ENCODE results near the gene DAND5. TPM values are rescaled to one million over a fixed set of nuclear protein-coding genes. Genes with fewer than 3 reads are reported as not detected.

DAND5 gene
- total and polyA plus RNA-seq, 9 of the 15 experiments (the other 6 are each of a cell fraction or from before 2014, with no cell fraction given) = 0.22 to 0.83 (median 0.60) TPM

DNA sequence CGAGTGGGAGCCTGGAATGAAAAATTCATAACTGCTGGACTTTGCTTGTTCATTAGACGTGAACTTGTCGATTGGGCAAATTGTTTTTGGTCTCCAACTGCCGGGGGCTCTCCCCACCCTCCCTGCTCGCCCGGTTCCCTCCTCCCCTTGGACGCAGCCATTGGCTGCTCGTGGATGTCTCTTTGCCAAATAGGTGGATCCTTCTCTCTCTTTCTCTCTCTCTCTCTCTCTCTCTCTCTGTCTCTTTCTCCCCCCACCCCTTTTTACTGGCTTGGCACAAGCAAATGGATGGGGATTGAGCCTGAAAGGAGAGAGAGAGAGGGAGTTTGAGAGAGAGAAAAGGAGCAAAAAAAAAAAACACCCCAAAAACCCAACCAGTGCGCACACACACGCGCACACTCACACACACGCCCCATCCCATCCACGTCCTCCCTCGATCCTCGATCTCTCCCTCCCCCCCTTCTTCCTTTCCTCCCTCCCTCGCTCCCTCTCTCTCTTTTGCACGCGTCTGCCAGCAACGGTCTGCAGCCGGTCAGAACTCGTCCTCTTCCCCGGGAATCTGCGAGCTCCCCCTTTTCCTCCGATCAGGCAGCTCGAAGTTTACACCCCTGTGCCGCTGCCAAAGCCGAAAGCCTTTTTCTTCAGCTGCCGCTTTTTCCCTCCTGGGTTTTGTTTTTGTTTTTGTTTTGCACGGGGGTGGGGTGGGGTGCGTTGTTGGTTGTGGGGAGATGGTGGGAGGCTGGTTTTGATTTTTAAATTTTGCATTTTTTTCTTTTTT is 53.7 kb downstream of the DAND5 start (continued):
- TF ChIP-seq, protein P1, sequence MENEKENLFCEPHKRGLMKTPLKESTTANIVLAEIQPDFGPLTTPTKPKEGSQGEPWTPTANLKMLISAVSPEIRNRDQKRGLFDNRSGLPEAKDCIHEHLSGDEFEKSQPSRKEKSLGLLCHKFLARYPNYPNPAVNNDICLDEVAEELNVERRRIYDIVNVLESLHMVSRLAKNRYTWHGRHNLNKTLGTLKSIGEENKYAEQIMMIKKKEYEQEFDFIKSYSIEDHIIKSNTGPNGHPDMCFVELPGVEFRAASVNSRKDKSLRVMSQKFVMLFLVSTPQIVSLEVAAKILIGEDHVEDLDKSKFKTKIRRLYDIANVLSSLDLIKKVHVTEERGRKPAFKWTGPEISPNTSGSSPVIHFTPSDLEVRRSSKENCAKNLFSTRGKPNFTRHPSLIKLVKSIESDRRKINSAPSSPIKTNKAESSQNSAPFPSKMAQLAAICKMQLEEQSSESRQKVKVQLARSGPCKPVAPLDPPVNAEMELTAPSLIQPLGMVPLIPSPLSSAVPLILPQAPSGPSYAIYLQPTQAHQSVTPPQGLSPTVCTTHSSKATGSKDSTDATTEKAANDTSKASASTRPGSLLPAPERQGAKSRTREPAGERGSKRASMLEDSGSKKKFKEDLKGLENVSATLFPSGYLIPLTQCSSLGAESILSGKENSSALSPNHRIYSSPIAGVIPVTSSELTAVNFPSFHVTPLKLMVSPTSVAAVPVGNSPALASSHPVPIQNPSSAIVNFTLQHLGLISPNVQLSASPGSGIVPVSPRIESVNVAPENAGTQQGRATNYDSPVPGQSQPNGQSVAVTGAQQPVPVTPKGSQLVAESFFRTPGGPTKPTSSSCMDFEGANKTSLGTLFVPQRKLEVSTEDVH (IDR thresholded peaks at IDR 0.05; ENCODE audit: low read depth, partially characterized antibody) = no peak
- TF ChIP-seq ZNF24 (IDR thresholded peaks at IDR 0.05) (no peak), ZKSCAN1 (IDR thresholded peaks at IDR 0.05; ENCODE audit: low read depth, low read length) (no peak), KLF13 (tag; IDR thresholded peaks at IDR 0.05; ENCODE audit: borderline replicate concordance, low read depth) (no peak), PCBP1 (IDR thresholded peaks at IDR 0.05; ENCODE audit: low read depth, low read length, poor library complexity, severe bottlenecking) (no peak), SMAD2 (IDR thresholded peaks at IDR 0.05; ENCODE audit: low read depth, low read length) (no peak), FOS (IDR thresholded peaks at IDR 0.05; ENCODE audit: extremely low read depth, insufficient read length) (no peak), NELFE (IDR thresholded peaks at IDR 0.05; ENCODE audit: insufficient read depth, insufficient read length) (no peak), ZNF696 (CRISPR knock-in tag; conservative IDR thresholded peaks at IDR 0.05) (no peak), TEAD2 (tag; IDR thresholded peaks at IDR 0.05) (no peak), LCOR (CRISPR knock-in tag; IDR thresholded peaks at IDR 0.05) (no peak), POLR2A (conservative IDR thresholded peaks at IDR 0.05) (no peak; the same call in 1 of the 2 replicates), SNIP1 (IDR thresholded peaks at IDR 0.05; ENCODE audit: low read depth) (no peak), SIN3A (IDR thresholded peaks at IDR 0.05; ENCODE audit: borderline replicate concordance in 2 of 2, control insufficient read depth in 1 of 2, low read depth in 2 of 2, low read length in 2 of 2) (no peak)
- TF ChIP-seq, protein P2, sequence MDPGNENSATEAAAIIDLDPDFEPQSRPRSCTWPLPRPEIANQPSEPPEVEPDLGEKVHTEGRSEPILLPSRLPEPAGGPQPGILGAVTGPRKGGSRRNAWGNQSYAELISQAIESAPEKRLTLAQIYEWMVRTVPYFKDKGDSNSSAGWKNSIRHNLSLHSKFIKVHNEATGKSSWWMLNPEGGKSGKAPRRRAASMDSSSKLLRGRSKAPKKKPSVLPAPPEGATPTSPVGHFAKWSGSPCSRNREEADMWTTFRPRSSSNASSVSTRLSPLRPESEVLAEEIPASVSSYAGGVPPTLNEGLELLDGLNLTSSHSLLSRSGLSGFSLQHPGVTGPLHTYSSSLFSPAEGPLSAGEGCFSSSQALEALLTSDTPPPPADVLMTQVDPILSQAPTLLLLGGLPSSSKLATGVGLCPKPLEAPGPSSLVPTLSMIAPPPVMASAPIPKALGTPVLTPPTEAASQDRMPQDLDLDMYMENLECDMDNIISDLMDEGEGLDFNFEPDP (CRISPR knock-in tag; IDR thresholded peaks at IDR 0.05) = no peak
- TF ChIP-seq, protein P3, sequence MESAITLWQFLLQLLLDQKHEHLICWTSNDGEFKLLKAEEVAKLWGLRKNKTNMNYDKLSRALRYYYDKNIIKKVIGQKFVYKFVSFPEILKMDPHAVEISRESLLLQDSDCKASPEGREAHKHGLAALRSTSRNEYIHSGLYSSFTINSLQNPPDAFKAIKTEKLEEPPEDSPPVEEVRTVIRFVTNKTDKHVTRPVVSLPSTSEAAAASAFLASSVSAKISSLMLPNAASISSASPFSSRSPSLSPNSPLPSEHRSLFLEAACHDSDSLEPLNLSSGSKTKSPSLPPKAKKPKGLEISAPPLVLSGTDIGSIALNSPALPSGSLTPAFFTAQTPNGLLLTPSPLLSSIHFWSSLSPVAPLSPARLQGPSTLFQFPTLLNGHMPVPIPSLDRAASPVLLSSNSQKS (CRISPR knock-in tag; IDR thresholded peaks at IDR 0.05) = no peak
- TF ChIP-seq, protein P4, sequence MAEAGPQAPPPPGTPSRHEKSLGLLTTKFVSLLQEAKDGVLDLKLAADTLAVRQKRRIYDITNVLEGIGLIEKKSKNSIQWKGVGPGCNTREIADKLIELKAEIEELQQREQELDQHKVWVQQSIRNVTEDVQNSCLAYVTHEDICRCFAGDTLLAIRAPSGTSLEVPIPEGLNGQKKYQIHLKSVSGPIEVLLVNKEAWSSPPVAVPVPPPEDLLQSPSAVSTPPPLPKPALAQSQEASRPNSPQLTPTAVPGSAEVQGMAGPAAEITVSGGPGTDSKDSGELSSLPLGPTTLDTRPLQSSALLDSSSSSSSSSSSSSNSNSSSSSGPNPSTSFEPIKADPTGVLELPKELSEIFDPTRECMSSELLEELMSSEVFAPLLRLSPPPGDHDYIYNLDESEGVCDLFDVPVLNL (CRISPR knock-in tag; IDR thresholded peaks at IDR 0.05; ENCODE audit: low read depth) = no peak
- TF ChIP-seq, protein P5, sequence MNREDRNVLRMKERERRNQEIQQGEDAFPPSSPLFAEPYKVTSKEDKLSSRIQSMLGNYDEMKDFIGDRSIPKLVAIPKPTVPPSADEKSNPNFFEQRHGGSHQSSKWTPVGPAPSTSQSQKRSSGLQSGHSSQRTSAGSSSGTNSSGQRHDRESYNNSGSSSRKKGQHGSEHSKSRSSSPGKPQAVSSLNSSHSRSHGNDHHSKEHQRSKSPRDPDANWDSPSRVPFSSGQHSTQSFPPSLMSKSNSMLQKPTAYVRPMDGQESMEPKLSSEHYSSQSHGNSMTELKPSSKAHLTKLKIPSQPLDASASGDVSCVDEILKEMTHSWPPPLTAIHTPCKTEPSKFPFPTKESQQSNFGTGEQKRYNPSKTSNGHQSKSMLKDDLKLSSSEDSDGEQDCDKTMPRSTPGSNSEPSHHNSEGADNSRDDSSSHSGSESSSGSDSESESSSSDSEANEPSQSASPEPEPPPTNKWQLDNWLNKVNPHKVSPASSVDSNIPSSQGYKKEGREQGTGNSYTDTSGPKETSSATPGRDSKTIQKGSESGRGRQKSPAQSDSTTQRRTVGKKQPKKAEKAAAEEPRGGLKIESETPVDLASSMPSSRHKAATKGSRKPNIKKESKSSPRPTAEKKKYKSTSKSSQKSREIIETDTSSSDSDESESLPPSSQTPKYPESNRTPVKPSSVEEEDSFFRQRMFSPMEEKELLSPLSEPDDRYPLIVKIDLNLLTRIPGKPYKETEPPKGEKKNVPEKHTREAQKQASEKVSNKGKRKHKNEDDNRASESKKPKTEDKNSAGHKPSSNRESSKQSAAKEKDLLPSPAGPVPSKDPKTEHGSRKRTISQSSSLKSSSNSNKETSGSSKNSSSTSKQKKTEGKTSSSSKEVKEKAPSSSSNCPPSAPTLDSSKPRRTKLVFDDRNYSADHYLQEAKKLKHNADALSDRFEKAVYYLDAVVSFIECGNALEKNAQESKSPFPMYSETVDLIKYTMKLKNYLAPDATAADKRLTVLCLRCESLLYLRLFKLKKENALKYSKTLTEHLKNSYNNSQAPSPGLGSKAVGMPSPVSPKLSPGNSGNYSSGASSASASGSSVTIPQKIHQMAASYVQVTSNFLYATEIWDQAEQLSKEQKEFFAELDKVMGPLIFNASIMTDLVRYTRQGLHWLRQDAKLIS (CRISPR knock-in tag; IDR thresholded peaks at IDR 0.05) = no peak

All from K562 (cell line).